HG02943 (cell line): ENCODE results near the gene IKZF2.

Source experiments
- ATAC-seq: cut with Tn5 transposase; IDR thresholded peaks from one replicate; pipeline ENCODE4 v1.9.1; 2021; ENCODE audit warnings: mild to moderate bottlenecking, low read depth, moderate library complexity; ENCODE audit not compliant: unreplicated experiment

IKZF2 gene

GRCh38 chr2:213010106-213010779 lies 141.2 kb downstream of the IKZF2 start:
- no peak for ATAC-seq

DNA sequence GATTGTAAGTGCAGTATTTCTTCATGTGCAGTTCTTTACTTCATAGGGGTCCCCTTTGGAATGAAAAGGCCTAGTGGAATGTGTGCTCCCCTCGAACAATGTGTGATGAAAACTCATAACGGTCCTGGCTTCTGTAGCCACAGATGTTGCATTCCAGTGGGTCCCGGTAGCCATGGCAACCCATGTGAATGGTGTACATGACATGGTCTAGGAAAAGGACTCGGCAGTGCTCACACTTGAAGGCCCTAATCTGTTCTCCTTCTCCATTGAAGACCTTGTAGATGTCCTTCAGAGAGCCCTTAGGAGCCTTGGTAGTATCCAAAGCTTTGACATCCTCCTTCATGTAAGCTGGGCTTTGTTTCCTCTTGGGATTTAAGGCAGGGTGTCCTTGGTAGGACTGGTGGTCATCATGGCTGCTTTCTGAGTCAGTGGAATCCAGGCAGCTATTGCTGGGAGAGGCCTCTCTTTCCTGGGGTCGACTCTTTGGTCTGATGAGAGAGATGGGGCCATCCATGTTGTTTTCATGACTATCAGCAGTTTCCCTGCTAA lies 144.0 kb downstream of the IKZF2 start:
- ATAC-seq, result no peak

DNA sequence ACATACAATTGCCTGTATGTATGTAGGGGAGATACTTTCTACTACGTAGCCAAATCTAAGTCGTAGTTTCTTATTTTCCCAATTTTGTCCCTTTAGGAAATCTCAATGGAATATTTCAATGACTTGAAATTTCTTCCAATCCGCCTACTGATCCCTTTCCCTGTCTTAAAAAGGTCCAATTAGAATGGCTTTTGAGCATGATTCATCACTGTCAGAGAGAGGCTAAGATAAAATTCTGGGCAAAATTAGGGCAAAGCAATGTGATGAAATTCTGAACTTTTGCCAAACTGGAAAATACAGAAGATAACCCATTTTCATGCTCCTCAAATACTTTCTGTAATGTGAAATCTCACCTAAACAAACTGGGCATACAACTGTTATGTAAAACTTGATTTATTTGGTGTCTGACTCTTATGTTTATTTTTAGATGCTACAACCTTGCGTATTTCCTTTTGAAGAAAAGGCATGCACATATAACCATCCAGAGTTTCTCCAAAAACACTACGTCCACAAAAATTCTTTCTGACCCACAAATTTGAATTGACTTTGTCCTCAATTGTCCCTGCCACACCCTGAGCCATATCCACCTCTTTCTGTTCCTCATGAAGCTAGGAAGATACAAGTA lies 147.1 kb downstream of the IKZF2 start:
- ATAC-seq, result no peak

- ATAC-seq, result no peak
Observed at GRCh38 chr2:213002383-213002782, 149.0 kb downstream of the IKZF2 start.

GRCh38 chr2:213001297-213001910 lies 150.0 kb downstream of the IKZF2 start:
- no peak for ATAC-seq

DNA sequence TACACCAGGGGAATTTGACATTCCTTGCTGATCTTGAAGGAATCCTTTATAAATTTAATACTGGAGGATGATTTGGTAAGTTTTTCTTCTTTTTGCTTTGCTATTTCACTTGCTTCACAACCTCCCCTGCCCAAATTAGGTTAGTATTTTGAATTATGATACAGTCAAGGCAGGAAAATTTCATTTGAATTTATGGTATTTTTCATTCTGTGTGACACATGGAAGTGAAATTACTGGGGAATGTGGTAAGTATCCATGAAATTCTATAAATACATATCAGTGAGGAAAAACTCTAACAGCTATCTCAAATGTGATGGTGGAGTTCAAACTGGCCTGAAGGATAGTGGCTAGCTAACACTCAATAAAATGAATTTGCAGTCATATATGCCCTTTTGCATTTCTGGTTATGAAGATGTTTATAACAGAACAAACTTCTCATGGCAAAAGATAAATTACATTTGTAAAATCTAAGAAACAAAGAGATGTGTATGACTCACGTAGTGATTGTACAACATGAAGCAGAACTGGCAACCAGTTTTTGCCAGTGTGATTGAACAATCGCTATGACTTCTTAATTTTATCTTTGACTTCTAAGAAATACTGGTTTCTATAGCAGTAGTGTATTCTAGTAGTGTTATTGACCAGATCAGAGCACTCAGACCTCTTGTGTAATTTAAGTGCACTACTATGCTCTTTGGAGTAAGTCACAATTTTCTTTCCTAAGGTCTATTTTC lies 152.6 kb downstream of the IKZF2 start:
- ATAC-seq, result no peak

DNA sequence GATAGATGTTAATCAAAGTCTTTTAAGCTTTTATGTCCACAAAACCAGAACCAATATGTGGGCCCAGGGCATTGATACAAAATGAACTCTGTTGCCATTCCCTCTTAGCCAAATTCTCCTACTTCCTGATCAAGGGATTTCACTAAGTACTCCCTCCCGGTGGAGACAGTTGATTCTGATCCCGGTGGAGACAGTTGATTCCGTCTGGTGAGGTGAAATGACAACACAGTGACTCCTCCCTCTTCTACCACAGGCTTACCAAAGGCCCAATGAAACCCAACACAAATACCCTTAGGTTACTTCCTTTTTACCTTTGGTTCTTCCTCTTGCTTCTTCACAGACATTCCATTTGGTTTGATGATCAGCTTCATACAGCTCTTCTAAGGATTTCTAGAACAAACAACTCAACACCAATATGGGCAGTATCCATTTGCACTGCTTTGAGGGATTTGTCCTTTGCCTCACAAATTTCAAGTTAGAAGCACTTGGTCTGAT lies 153.8 kb downstream of the IKZF2 start:
- ATAC-seq, result no peak

- no peak for ATAC-seq
Observed at GRCh38 chr2:212995920-212996319, 155.5 kb downstream of the IKZF2 start.

DNA sequence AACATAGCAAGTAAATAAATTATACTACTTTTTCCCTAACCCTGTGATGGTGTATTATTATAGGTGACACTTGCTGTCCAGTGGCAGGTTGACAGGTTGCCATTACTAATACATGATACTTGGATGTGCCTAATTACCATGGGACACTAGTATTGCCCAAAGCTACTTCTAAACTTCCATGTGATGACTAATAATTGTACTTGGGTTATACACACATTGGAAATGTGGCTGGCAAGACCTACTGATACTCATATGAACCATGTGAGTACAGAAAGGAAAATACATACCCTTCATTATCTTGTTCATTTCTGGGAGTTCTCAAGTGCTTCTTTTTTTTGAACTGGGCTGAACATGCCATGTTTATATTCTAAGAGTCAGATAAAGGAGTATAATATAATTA lies 156.4 kb downstream of the IKZF2 start:
- no peak for ATAC-seq

DNA sequence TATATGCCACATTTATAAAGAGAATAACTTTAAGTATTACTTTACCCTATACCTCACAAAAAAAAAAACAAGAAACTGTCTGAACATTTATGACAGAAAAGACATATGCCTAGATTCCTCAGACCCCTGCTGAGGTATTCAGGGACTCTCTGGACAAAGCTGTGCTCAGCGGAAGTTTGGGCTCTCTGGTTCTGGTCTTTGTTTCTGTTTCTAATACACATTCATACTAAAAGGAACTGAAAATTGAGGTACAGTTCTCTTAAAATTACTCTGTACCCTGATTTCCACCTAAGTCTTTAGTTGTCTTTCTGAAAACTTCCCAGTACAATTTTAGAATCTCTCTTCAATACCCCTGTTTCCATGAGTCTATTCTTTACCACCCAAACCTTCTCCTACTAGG lies 160.3 kb downstream of the IKZF2 start:
- peak; percentile 87 for ATAC-seq

DNA sequence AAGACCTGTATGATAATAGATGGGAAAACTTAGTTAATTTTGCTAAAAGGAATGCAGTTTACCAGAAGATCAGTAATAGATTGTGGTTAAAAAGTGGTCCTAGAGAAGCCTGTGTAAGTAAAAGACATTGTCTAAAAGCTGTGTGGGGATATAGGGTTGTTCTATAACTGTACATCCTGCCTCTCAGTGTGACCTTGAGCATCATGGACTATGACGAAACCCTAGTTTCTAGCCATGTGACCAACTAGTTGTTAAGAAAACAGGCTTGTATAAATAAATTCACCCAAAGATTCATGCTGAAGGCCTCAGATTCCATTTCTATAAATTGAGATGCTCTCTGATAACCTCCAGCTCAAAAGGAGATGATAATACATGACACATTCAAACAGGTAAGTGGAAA lies 160.7 kb downstream of the IKZF2 start:
- ATAC-seq, result peak; percentile 77

DNA sequence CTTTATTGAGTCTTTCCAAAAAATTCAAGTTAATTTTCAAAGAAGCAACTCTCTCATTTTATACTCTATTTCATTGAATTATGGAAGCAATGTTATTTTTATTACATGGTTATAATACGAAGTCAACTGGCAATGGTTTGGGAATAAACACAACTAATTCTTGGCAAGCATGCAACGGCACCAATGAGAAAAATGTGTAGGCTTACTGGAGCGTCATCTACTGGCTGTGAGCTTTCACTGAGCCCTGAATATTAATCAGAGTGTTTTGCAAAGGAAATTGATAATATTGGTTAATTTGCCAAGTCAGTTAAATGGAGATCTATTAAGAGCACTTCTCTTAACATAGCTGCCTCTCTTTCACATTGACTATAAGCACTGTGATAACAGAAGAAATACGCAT lies 163.9 kb downstream of the IKZF2 start:
- no peak for ATAC-seq

GRCh38 chr2:212984129-212984528 lies 167.3 kb downstream of the IKZF2 start:
- ATAC-seq, result no peak

- ATAC-seq, result no peak
Observed at GRCh38 chr2:212979799-212980198, 171.6 kb downstream of the IKZF2 start.

GRCh38 chr2:212979046-212979612 lies 172.3 kb downstream of the IKZF2 start:
- no peak for ATAC-seq

GRCh38 chr2:212977152-212977551 lies 174.3 kb downstream of the IKZF2 start:
- ATAC-seq, result no peak

GRCh38 chr2:212975333-212975732 lies 176.1 kb downstream of the IKZF2 start:
- ATAC-seq, result no peak

- no peak for ATAC-seq
Observed at GRCh38 chr2:212974692-212975091, 176.7 kb downstream of the IKZF2 start.

- no peak for ATAC-seq
Observed at GRCh38 chr2:212973347-212973746, 178.1 kb downstream of the IKZF2 start.

- ATAC-seq, result no peak
Observed at GRCh38 chr2:212970132-212970531, 181.3 kb downstream of the IKZF2 start.
